HCT116 (cell line): ENCODE measurements around the gene MAP3K12. TPM values are rescaled to one million over a fixed set of nuclear protein-coding genes. Genes with fewer than 3 reads are reported as not detected.

ENCODE experiments used
- ATAC-seq: fragments of 200-7000 bp; cut with Tn5 transposase; 2 replicates; pipeline ENCODE4 v1.9.1; 2020; ENCODE audit warnings: mild to moderate bottlenecking, moderate library complexity
- BruUV-seq: library from RNA; stranded (reverse); fragments of 400-500 nt; replicated peaks from 2 replicates; lab custom pipeline; 2021; lab: Mats Ljungman, UMichigan
- CTCF ChIA-PET: fragments of 300-600 bp; sonication (Branson Sonifier 250); formaldehyde crosslinking; loops from one replicate; lab custom pipeline; 2021; ENCODE audit warnings: antibody characterized with exemption; lab: Charles Lee
- POLR2A ChIA-PET: fragments of 300-600, 350-600 bp; sonication (Branson Sonifier 250); formaldehyde crosslinking; loops from one replicate; lab custom pipeline; 2021; ENCODE audit warnings: antibody characterized with exemption; lab: Charles Lee
- RAD21 ChIA-PET, 2 experiments: fragments of 300-600 bp; sonication (Branson Sonifier 250); formaldehyde crosslinking; loops; one replicate each; lab custom pipeline; 2023; ENCODE audit warnings: low total read pairs in 2 of 2; ENCODE audit not compliant: uncharacterized antibody in 2 of 2, unreplicated experiment in 2 of 2, low non-redundant PET in 1 of 2; lab: Charles Lee
- DNase-seq: peaks from one replicate; pipeline ENCODE4 v3.0.0-alpha.2; 2010; ENCODE audit warnings: low read depth, low spot score
- H2AFZ ChIP-seq: fragments of 200-600 bp; shearing (Covaris generic), sonication (generic); 2 replicates; pipeline ENCODE4 v1.6.1; 2017; ENCODE audit warnings: low read depth, mixed run types, mixed read lengths, antibody characterized with exemption, low read length; ENCODE audit not compliant: poor library complexity, severe bottlenecking
- H3K27ac ChIP-seq: 2 replicates; pipeline ENCODE4 v1.5.1; 2012; ENCODE audit warnings: low read depth, low read length
- H3K27me3 ChIP-seq: fragments of 200-600 bp; sonication (generic); 2 replicates; pipeline ENCODE4 v1.6.1; 2016; ENCODE audit warnings: mixed run types, low read length, mixed read lengths; ENCODE audit not compliant: insufficient read depth
- H3K36me3 ChIP-seq, 2 experiments: fragments of 200-500 bp in 1 of 2; fragments of 200-600 bp in 1 of 2; sonication (Bioruptor generic) in 1 of 2; sonication (generic) in 1 of 2; 2 replicates each; pipeline versions ENCODE4 v1.5.1 to v1.6.1; 2014 to 2016; ENCODE audit warnings: low read length in 2 of 2, inconsistent platforms in 1 of 2, mixed read lengths in 1 of 2, mixed run types in 1 of 2; ENCODE audit not compliant: insufficient read depth in 2 of 2, control insufficient read depth in 1 of 2
- H3K4me1 ChIP-seq, 2 experiments: fragments of 200-600 bp in 1 of 2; sonication (generic) in 1 of 2; 2 replicates each; pipeline versions ENCODE4 v1.5.1 to v1.6.1; 2012 to 2017; ENCODE audit warnings: low read length in 2 of 2, inconsistent platforms in 1 of 2, mild to moderate bottlenecking in 1 of 2, mixed read lengths in 1 of 2, mixed run types in 1 of 2, moderate library complexity in 1 of 2; ENCODE audit not compliant: insufficient read depth in 2 of 2, control insufficient read depth in 1 of 2
- H3K4me2 ChIP-seq: fragments of 200-600 bp; sonication (generic); 2 replicates; pipeline ENCODE4 v1.6.1; 2017; ENCODE audit warnings: mixed run types, low read length, mixed read lengths
- H3K4me3 ChIP-seq, 2 experiments: fragments of 200-600 bp in 1 of 2; sonication (generic) in 1 of 2; replicated peaks in 1 of 2; 2 replicates each; pipeline ENCODE4 v1.5.1; 2011 to 2016; ENCODE audit warnings: low read length in 2 of 2, control low read depth in 1 of 2, low read depth in 1 of 2, mild to moderate bottlenecking in 1 of 2, mixed read lengths in 1 of 2, mixed run types in 1 of 2
- H3K79me2 ChIP-seq: fragments of 200-600 bp; sonication (generic); 2 replicates; pipeline ENCODE4 v1.6.1; 2017; ENCODE audit warnings: mild to moderate bottlenecking, mixed run types, low read length, moderate library complexity, mixed read lengths; ENCODE audit not compliant: insufficient read depth
- H3K9ac ChIP-seq: fragments of 200-600 bp; sonication (generic); 2 replicates; pipeline ENCODE4 v1.6.1; 2016; ENCODE audit warnings: low read length, mixed read lengths
- H3K9me2 ChIP-seq: fragments of 200-600 bp; sonication (generic), shearing (Covaris generic); 2 replicates; pipeline ENCODE4 v1.6.1; 2017; ENCODE audit warnings: mixed run types, mild to moderate bottlenecking, moderate library complexity; ENCODE audit not compliant: insufficient read depth
- H3K9me3 ChIP-seq, 2 experiments: fragments of 200-500 bp in 1 of 2; fragments of 200-600 bp in 1 of 2; sonication (Bioruptor generic) in 1 of 2; sonication (generic) in 1 of 2; 2 replicates each; pipeline ENCODE4 v1.6.1; 2014 to 2017; ENCODE audit warnings: low read length in 2 of 2, mixed read lengths in 2 of 2, inconsistent platforms in 1 of 2, low read depth in 1 of 2, mild to moderate bottlenecking in 1 of 2, mixed run types in 1 of 2, moderate library complexity in 1 of 2; ENCODE audit not compliant: control insufficient read depth in 1 of 2, insufficient read depth in 1 of 2
- H4K20me1 ChIP-seq: fragments of 200-600 bp; sonication (generic), shearing (Covaris generic); 2 replicates; pipeline ENCODE4 v1.6.1; 2017; ENCODE audit warnings: mixed run types, mild to moderate bottlenecking, moderate library complexity; ENCODE audit not compliant: insufficient read depth
- EGR1 ChIP-seq: IDR thresholded peaks from 2 replicates; pipeline ENCODE4 v1.6.1; 2012; ENCODE audit warnings: low read depth
- ELF1 ChIP-seq: IDR thresholded peaks from 2 replicates; pipeline ENCODE4 v1.6.1; 2012; ENCODE audit warnings: low read depth, borderline replicate concordance
- EZH2phosphoT487 ChIP-seq: fragments of 200-600 bp; IDR thresholded peaks from 2 replicates; pipeline ENCODE4 v1.6.1; 2018; ENCODE audit warnings: antibody characterized with exemption, borderline replicate concordance
- JUND ChIP-seq: IDR thresholded peaks from 2 replicates; pipeline ENCODE4 v1.6.1; 2012
- RAD21 ChIP-seq: IDR thresholded peaks from 2 replicates; pipeline ENCODE4 v1.6.1; 2012; ENCODE audit warnings: low read depth, mild to moderate bottlenecking
- SRF ChIP-seq: IDR thresholded peaks from 2 replicates; pipeline ENCODE4 v1.6.1; 2012; ENCODE audit warnings: low read depth
- TCF7L2 ChIP-seq: IDR thresholded peaks from 2 replicates; pipeline ENCODE4 v1.7.0; 2011; ENCODE audit warnings: borderline replicate concordance, inconsistent platforms; ENCODE audit not compliant: insufficient read depth, insufficient read length; ENCODE audit errors: extremely low read depth
- YY1 ChIP-seq: IDR thresholded peaks from 2 replicates; pipeline ENCODE4 v1.6.1; 2011; ENCODE audit warnings: low read length, low read depth, moderate library complexity, mild to moderate bottlenecking; ENCODE audit not compliant: insufficient replicate concordance; ENCODE audit errors: extremely low read depth
- ZNF274 ChIP-seq: fragments of 200-500 bp; sonication (Bioruptor generic); IDR thresholded peaks from 2 replicates; pipeline ENCODE4 v1.6.1; 2014; ENCODE audit warnings: mild to moderate bottlenecking, low read depth, low read length, inconsistent platforms
- intact Hi-C: fragments of 100-400 bp; cut with micrococcal nuclease; formaldehyde crosslinking; loops from 2 replicates; pipeline ENCODE4 v1.10.0; 2022
- total RNA-seq: library from RNA; stranded (reverse); gene quantifications from one replicate; pipeline ENCODE4 v1.2.1, GENCODE V29; 2021; ENCODE audit not compliant: unreplicated experiment
- TF ChIP-seq, protein P1 (sequence below): IDR thresholded peaks from 2 replicates; pipeline ENCODE4 v1.6.1; 2012
- TF ChIP-seq, protein P2 (sequence below): IDR thresholded peaks from 2 replicates; pipeline ENCODE4 v1.6.1; 2012; ENCODE audit warnings: low read depth
- TF ChIP-seq, protein P3 (sequence below), 3 experiments: fragments of 200-600 bp in 1 of 3; sonication (generic) in 1 of 3; IDR thresholded peaks in 2 of 3; conservative IDR thresholded peaks in 1 of 3; 2 replicates each; pipeline ENCODE4 v1.5.1; 2012 to 2017; ENCODE audit warnings: low read depth in 2 of 3, low read length in 2 of 3, antibody characterized with exemption in 1 of 3, borderline replicate concordance in 1 of 3, control low read depth in 1 of 3, mild to moderate bottlenecking in 1 of 3, mixed read lengths in 1 of 3, mixed run types in 1 of 3, moderate library complexity in 1 of 3; ENCODE audit not compliant: insufficient read depth in 1 of 3
- TF ChIP-seq, protein P4 (sequence below): IDR thresholded peaks from 2 replicates; pipeline ENCODE4 v1.6.1; 2011; ENCODE audit warnings: mild to moderate bottlenecking, low read length, moderate library complexity; ENCODE audit not compliant: insufficient replicate concordance; ENCODE audit errors: extremely low read depth

MAP3K12 gene
- total RNA-seq, 1 experiment from 2014 or later, result 16.3 TPM

DNA sequence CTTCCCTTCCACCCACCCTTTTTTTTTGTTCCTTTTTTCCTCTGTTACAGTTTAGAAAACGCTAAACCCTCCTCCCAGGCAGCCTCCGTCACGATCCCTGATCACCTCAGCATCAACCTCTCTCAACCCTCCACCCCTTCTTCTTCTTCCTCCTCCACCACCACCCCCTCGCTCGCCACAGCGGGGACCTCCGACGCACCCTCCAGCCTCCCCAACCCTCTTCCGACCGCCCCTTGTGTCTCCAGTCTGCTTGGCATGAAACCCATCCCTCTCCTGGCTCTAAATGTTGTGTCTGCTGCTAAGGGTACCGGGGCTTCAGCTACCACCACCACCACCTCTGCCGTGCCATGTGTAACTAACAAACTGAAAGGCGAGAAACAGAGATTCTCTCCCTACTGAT, 24.4 kb downstream of the MAP3K12 start:
- Histone ChIP-seq H3K9me2 (no peaks in the 10 kb centered on the region), H3K9ac (no peak overlapping the region), H3K36me3 (peaks cover 83 to 88% of the 10 kb centered on the region in 2 experiments), H3K79me2 (peaks cover 98% of the 10 kb centered on the region), H3K27ac (no peak overlapping the region), H4K20me1 (peaks cover 66% of the 10 kb centered on the region), H3K4me1 (peaks cover 0 to 15% of the 10 kb centered on the region in 2 experiments; a peak in 2 of 4 replicates), H3K27me3 (no peaks in the 10 kb centered on the region), H3K4me2 (no peak overlapping the region), H2AFZ (no peak overlapping the region), H3K9me3 (no peaks in the 10 kb centered on the region), H3K4me3 (no peak overlapping the region)
- ChIA-PET POLR2A (interaction anchor here (0.6 to 1.1 kb wide), 6 partner anchors 24 to 211 kb away, joined by 3 to 5 read pairs (median 3); partner anchors contain the start of gene TARBP2), CTCF (interaction anchor here (1.2 to 2.6 kb wide), 3 partner anchors 14 to 122 kb away, joined by 3 to 19 read pairs (median 6); no protein-coding TSS in a partner anchor), RAD21 (no interaction called here)
- DNase-seq (no peak), ATAC-seq (no peak)
- intact Hi-C loops, result no loop called here
- BruUV-seq, result no TSS peak
- no peak for TF ChIP-seq JUND
- TF ChIP-seq ZNF274, result no peak
- no peak for TF ChIP-seq YY1
- TF ChIP-seq EZH2phosphoT487, result no peak
- TF ChIP-seq, protein P1, sequence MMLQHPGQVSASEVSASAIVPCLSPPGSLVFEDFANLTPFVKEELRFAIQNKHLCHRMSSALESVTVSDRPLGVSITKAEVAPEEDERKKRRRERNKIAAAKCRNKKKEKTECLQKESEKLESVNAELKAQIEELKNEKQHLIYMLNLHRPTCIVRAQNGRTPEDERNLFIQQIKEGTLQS, result no peak
- TF ChIP-seq, protein P2, sequence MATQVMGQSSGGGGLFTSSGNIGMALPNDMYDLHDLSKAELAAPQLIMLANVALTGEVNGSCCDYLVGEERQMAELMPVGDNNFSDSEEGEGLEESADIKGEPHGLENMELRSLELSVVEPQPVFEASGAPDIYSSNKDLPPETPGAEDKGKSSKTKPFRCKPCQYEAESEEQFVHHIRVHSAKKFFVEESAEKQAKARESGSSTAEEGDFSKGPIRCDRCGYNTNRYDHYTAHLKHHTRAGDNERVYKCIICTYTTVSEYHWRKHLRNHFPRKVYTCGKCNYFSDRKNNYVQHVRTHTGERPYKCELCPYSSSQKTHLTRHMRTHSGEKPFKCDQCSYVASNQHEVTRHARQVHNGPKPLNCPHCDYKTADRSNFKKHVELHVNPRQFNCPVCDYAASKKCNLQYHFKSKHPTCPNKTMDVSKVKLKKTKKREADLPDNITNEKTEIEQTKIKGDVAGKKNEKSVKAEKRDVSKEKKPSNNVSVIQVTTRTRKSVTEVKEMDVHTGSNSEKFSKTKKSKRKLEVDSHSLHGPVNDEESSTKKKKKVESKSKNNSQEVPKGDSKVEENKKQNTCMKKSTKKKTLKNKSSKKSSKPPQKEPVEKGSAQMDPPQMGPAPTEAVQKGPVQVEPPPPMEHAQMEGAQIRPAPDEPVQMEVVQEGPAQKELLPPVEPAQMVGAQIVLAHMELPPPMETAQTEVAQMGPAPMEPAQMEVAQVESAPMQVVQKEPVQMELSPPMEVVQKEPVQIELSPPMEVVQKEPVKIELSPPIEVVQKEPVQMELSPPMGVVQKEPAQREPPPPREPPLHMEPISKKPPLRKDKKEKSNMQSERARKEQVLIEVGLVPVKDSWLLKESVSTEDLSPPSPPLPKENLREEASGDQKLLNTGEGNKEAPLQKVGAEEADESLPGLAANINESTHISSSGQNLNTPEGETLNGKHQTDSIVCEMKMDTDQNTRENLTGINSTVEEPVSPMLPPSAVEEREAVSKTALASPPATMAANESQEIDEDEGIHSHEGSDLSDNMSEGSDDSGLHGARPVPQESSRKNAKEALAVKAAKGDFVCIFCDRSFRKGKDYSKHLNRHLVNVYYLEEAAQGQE, result no peak
- no peak for TF ChIP-seq RAD21
- no peak for TF ChIP-seq ELF1
- no peak for TF ChIP-seq EGR1
- TF ChIP-seq, protein P3, sequence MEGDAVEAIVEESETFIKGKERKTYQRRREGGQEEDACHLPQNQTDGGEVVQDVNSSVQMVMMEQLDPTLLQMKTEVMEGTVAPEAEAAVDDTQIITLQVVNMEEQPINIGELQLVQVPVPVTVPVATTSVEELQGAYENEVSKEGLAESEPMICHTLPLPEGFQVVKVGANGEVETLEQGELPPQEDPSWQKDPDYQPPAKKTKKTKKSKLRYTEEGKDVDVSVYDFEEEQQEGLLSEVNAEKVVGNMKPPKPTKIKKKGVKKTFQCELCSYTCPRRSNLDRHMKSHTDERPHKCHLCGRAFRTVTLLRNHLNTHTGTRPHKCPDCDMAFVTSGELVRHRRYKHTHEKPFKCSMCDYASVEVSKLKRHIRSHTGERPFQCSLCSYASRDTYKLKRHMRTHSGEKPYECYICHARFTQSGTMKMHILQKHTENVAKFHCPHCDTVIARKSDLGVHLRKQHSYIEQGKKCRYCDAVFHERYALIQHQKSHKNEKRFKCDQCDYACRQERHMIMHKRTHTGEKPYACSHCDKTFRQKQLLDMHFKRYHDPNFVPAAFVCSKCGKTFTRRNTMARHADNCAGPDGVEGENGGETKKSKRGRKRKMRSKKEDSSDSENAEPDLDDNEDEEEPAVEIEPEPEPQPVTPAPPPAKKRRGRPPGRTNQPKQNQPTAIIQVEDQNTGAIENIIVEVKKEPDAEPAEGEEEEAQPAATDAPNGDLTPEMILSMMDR (IDR thresholded peaks at IDR 0.05 in 2 of 3, conservative IDR thresholded peaks at IDR 0.05 in 1 of 3; ENCODE audit: borderline replicate concordance in 1 of 3, insufficient read depth in 1 of 3, low read depth in 2 of 3, low read length in 2 of 3), result no peak
- TF ChIP-seq, protein P4, sequence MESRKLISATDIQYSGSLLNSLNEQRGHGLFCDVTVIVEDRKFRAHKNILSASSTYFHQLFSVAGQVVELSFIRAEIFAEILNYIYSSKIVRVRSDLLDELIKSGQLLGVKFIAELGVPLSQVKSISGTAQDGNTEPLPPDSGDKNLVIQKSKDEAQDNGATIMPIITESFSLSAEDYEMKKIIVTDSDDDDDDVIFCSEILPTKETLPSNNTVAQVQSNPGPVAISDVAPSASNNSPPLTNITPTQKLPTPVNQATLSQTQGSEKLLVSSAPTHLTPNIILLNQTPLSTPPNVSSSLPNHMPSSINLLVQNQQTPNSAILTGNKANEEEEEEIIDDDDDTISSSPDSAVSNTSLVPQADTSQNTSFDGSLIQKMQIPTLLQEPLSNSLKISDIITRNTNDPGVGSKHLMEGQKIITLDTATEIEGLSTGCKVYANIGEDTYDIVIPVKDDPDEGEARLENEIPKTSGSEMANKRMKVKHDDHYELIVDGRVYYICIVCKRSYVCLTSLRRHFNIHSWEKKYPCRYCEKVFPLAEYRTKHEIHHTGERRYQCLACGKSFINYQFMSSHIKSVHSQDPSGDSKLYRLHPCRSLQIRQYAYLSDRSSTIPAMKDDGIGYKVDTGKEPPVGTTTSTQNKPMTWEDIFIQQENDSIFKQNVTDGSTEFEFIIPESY, result no peak
- no peak for TF ChIP-seq SRF
- TF ChIP-seq TCF7L2, result no peak
